SK-N-DZ (cell line): ENCODE results near the gene PPP2R1B.
"Not testable (repeated sequence)": the region's sequence is repeated elsewhere in the genome, so short reads cannot be mapped to it uniquely, and the experiment has no call there.

Source experiments
- DNase-seq: peaks from one replicate; pipeline ENCODE4 v3.0.0-alpha.2; 2015; ENCODE audit warnings: low spot score

PPP2R1B gene

DNA sequence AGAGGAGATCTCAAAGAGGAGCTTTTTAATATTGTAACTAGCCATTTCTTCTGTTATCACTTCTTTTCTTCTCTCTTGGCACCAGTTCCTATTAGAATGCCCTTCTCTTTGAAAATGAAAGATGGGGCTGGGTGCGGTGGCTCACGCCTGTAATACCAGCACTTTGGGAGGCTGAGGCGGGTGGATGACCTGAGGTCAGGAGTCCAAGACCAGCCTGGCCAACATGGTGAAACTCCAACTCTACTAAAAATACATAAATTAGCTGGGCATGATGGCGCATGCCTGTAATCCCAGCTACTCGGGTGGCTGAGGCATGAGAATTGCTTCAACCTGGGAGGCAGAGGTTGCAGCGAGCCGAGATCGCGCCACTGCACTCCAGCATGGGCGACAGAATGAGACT is 18.1 kb upstream of the PPP2R1B start:
- DNase-seq: not testable (repeated sequence)

DNA sequence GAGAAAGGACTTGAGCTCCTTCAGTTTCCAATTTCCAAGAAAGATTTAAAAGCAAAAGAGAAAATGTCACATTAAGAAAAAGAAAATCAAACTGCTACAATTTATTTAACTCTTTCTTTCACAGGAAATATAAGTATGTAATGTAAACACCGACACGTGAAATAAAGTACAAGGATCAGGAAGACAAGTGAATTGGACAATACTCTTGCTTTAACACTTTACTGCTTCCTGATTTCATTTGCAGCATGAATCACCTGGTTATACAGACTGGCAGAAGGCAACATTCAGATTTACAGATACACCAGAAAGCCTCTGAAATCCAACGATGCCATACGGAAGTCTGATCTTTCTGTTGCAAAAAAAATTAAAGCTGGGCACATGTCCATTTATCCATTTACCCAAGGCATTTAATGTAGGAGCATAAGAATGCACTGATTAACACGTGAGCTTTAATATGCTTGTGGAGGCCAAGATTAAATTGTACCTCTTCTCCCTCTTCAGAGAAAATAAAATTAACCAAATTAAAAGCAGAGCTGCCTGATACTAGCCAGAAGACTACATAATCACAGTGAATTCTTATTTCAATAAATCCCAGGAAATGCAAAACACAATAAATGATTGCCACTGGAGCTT is 16.0 kb upstream of the PPP2R1B start:
- no peak for DNase-seq

DNA sequence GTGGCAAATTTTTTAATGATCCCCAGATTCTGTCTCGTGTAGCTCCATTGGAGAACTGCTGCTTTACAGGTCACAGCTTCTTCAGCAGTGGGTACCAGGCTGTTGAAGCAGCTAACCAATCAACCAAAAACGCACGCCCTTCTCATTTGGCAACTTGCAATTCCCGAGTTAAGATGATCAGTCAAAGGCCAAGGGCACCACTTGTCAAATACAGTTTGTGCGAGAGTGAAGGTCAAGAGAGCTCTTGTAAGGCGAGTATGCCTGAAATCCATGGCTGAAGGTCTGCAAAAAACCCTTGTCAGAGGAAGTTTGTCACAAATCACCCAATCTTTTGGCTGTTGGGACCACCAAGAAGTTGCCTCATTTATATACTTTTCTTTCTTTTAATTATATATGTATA is 12.9 kb upstream of the PPP2R1B start:
- no peak for DNase-seq

DNA sequence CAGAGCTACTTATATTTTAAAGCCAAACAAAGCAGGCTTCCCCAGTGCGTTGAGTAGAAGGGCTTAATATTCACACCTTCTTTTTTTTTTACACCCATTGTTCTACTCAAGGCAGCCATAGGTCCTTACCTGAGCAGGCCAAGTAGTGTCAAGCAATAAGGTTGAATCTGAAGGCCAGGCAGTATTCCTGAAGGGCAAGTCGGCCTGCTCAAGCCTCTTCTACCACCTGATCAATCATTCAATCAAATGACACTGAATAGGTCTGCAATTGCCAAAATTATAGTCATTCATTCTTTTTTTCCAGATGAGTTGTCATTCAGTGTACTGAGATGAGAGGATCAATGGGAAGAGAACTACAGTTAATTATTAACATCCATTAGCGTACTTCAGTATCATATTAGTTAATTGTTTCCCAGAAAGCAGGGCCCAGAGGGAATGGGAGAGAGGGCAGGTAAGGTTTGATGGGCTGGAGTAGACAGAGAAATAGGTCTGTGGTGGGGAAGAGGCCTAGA is 11.9 kb upstream of the PPP2R1B start:
- DNase-seq: no peak

DNA sequence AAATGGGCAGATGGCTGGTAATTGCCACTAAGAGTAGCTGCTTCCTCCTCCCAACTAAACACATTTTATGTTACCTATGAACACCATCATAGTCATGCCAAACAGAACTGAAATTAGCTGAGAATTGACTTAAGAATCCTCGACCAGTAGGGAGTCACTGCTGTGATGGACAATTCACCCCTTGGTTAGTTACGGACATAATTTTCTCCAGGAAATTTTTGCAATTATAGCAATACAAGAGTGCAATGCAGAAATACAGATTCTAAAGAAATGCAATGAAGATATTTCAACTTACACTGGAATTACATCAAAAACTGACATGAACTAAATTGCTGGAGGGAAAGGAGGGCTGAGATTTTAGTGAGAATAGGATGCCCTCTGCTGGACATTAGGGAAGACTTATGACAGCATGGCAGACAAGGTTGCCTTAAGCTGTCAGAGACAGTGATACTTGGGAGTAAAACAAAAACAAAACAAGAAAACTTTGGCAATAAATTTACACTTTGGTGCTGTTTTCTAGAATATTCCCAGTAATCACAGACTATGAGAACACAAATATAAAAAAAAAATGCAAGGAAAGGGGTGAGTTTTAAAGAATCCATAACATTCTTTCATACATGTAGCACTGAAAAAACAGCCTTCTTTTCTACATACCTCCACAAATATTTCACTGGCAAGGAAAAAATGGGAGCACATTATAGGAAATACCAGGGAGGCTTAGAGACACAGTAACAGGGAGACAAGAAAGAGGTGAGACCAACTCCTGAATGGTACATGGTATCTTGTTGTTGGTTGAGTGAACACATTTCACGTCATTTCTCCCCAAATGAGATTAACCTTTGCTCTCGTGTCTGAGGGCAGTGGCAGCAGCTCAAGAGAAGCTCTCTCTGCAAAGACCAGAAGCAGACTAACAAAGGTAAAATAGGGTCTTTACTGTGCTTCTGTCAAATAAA is 11.2 kb upstream of the PPP2R1B start:
- DNase-seq: peak; percentile 64

DNA sequence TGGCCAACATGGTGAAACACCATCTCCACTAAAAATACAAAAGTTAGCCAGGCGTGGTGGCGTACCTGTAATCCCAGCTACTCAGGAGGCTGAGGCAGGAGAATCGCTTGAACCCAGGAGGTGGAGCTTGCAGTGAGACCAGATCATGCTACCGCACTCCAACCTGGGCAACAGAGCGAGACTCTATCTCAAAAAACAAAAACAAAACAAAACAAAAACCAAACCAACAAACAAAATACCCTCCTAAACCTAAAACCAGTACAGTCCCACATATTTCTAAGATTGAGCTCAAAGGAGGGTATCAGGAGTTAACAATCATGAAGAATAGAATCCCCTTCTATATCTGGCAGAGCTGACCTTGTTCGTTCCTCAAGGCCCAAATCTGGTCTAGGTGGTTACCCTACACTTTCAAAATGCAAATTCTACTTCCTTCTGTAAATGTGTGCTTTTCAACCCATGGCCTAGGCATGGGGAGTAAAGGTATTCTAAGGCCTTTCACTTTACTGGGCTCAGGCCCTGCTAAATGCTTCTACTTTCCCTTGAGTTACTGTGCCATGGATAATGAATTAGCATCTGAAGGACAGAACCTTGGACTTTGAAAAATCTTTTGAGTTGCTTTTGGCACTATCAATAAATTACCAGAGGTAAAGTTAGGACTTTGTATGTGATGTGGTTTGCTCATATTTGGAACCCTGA is 10.4 kb upstream of the PPP2R1B start:
- DNase-seq: no peak

DNA sequence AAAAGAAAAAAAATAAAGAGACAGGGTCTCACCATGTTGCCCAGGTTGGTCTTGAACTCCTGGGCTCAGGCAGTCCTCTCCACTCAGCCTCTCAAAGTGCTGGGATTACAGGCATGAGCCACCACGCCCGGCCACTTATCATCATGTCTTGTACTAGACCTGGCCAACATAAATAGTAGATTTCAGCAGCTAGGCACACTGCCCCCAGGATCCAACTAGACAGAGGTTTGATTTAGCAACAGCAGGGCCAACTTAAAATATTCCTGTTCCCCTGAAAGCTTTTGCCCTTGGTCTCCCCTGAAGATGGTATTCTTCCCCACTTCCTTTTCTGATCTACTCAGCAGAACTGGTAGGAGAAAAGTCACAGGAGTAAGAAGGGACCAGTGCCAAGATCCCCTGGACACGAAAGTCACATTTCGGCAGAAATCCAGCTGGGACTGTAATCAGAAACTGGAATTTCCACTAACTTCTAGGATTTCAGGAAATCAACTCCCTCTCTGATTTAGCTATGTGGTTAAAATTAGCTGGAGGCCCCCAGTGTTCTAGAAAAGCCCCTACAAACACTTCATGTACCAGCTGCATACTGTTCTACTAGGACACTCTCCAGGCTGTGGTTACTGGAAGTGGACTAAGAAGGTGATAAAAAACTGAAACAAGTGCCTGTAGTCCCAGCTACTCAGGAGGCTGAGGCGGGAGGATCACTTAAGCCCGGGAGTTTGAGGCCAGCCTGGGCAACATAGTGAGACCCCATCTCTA is 8.9 kb upstream of the PPP2R1B start:
- no peak for DNase-seq

DNA sequence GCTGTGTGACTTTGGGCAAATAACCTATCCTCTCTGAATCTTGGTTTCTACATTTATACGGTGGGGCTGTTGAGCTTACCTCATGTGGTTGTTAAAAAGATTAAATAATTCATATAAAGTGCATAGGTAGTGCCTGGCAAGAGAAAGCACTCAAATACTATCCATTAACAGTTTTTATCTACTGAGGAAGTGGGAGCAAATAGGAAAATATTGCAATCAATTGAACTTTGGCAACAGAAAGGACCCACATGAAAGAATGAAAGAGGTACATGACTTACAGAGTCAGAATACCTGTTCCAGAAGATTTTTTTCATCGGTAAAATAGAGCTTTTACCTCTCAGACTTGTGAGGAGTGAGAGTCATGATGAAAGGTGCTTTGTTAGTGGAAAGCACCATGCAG is 6.3 kb upstream of the PPP2R1B start:
- no peak for DNase-seq

DNA sequence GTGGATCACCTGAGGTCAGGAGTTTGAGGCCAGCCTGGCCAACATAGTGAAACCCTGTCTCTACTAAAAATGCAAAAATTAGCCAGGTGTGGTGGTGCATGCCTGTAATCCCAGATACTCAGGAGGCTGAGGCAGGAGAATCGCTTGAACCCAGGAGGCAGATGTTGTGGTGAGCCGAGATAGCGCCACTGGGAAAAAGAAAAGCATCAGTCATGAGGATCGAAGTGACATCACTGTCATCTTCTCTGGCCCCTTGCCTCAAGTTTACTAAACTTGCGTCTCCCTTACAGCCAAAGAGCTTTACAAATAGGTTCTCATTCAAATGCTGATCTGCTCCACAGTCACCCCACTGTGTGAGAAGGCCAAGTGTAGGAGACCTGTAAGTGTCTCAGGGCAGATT is 5.0 kb upstream of the PPP2R1B start:
- DNase-seq: not testable (repeated sequence)

DNA sequence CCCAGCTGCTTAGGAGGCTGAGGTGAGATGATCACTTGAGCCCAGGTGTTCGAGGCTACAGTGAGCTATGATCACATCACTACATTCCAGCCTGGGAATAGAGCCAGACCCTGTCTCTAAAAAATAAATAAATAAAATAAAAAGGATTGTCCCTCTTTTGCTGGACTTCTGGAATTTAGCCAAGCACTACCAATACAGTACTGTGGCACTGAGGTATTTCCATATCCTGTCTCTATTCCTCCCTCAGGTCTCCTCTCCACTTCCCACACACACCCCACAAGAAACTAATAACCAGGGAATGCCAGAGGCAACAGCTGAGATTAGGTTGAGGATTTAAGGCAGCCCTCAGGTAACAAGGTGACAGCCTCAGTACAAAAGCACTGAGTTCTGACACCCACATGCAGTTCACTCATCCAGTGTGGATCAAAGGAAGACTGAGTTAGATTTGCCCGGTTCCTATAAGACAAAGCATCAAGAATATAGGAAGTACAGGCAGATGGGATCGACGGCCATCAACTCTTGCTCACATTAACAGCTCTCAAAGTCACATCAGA is 4.5 kb upstream of the PPP2R1B start:
- no peak for DNase-seq

DNA sequence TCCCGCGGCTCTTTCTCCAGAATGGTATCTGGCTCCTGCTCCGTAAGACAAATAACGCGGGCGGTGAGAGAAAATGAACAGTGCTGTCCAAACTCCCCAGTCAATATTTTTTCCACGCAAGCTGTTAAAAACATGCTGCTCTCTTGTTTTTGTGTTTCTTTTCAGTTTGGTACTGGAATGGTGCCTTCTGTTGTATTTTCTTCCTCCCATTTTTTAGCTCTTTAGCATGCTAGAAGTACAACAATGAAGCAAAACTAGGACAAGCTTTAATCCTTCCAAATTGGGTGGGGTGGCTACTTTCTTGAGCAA is 599 bp upstream of the PPP2R1B start:
- no peak for DNase-seq

DNA sequence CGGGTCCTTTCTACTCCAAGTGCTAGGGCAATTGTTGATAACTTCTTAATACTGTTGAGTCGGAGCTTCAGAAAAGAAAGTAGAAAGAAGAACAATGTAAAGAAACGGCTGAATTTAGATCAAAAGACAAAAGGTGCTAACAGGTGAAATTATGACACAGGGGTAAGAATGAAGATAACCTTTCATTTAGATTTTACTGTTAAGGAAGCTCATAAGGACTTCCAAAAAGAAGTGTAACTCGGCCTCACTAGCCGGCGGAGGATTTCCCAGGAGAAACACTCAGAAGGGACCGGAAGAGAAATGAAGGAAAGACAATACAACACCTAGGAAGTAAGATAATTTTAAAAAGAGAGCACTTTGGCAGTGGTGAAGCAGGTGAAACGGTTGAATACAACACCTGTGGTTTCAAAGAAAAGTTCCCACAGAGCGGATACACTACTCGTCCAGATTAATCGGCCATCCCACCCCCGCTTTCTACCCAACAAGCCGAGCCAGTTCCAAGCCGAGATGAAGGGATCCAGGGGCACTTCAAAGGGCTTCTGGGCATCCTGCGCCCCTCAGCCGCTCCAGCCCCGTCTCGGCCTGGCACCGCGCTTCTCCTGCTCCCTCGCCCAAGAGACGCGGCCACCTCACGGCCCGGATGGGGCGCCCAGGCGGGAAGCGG is 737 bp downstream of the PPP2R1B start:
- no peak for DNase-seq

DNA sequence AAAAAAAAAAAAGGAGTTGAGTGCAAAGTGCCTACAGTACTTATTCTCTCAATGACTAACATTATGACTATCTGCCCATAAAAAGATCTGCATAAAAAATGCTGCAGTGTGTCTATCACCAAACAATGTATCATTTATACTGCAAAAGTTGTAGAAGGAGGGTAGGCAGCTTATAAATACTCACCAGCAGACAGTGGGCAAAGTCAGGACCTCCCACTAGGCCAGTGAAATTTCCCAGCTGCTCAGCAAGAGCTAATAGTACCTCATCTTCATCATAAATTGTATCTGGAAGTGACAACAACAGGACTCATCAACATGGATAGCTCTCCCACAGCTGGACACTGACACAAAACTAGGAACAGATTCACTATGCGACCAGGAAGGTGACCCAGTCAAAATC is 1.6 kb downstream of the PPP2R1B start:
- DNase-seq: no peak

DNA sequence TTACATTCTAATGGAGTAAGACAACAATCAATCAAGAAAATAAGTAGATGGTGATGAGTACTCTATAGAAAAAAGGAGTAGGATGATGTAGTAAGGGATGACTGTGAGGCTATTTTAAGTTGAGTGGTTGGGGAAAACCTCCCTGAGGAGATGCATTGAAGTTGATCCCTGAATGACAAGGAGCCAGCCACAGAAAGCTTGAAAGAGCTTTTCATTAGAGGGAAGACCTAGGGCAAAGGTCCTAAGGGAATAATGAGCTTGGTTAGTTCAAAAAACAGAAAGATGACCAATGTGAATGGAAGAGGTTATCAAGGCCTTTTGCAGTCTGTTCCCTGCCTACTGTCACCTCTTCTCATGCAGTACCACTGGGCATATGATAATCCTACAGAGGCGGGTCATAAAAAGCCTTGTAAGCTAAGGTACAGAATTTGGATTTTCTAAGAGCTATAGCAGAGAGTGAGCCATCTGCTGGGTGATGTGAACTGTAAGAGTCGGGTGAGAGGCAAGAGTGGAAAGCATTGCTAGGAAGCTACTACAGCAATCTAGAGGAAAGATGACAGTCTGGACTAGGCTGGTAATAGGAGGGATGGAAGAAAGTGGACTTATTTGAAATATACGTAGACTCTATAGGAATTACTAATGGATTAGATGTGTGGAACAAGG is 3.1 kb downstream of the PPP2R1B start:
- DNase-seq: no peak

DNA sequence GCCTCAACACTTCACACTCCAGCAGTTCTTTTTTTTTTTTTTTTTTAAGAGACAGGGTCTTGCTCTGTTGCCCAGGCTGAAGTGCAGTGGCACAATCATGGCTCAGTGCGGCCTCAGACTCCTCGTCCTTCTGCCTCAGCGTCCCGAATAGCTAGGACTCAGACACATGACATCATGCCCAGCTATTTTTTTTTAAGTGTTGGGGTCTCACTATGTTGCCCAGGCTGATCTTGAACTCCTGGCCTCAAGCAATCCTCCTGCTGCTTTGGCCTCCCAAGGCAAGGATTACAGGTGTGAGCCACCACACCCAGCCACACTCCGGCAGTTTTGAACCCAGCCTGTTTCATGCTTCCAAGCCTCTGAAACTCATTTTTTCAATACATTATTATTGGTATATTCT is 3.7 kb downstream of the PPP2R1B start:
- no peak for DNase-seq

DNA sequence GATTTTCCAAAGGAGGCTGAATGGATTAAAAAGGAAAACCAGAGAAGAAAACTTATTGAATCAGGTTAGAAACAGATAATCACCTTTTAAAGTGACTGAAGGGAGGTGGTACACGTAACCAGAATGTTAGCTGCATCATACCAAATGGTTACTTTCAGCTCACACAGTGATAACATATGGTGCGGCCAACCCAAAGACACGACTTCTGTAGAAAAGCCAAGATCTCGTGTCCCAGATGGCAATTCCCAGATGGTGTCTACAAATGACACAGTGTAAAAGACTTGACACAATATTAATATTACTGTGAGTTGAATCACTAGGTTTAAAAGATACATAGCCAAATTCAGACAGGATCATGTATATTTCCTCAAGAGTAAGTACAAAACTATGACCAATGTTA is 5.2 kb downstream of the PPP2R1B start:
- no peak for DNase-seq

DNA sequence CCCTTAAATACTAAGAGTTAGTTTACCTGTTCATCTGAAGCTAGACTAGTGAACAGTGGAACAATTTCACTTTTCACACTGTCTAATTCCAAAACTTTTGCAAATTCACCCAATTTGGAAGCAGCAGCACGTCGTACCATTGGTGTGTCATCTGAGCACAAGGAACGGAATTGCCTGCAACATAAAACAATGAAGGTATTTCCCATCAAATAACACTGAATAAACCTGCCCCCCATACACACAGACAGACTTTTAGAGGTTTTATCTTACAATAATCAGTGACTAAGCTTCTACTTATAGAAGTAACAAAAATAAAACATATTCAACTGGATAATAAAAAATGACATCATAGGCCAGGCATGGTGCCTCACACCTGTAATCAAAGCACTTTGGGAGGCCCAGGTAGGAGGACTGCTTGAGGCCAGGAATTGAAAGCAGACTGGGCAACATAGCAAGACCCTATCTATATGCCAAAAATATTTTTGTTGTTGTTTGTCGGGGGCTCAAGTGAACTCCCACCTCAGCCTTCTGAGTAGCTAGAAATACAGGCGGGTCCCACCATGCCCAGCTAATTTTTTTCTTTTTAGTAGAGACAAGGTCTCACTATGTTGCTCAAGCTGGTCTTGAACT is 6.3 kb downstream of the PPP2R1B start:
- no peak for DNase-seq

DNA sequence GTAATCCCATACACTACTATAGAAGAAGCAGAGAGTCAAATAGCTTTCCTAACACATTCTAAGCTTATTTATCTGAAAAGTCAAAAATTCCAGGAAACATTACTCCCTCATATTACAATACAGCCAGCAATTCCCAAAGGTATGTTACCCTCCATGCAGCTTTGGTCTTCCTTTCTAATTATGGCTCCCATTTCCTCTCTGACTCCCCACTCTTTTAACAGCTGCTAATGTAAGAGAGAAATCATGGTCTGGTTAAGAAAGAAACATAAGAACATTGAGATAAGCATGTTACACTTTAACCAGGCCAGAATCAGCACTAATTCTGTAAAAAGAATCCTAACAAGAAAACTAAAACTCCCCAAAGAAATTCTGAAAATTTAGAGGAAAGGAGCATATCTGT is 6.8 kb downstream of the PPP2R1B start:
- DNase-seq: no peak

DNA sequence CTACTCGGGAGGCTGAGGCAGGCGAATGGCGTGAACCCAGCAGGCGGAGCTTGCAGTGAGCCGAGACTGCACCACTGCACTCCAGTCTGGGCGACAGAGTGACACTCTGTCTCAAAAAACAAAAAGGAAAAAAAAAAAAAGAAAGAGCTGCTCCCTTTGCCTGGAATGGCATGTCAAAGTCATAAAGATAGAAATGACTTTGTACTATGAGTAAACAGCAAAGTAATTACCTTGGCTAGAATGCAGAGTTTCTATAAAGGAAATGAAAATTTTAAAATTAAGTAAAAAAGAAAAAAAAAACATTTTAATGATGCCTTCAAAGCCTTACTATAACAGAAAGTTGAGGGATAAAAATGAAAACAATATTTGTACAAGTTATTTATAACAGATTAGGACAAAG is 10.1 kb downstream of the PPP2R1B start:
- no peak for DNase-seq

DNA sequence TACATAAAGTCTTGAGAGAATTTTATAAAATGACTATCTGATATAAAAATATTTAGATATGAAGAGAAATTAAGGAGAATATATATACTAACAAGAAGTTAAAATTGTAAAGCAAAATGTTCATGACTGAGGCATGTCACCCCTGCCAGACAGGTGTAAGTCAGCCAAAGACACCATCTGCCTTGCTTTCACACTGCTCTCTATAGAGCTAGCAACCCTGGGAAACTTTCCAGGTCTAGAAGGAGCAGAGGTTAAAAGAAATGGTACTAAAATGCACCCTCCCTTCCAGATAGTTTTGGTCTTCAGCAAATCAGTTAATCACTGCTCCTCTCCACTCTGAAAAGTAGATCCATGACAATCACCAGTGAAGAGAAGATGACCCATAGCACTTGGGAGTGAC is 16.5 kb downstream of the PPP2R1B start:
- DNase-seq: no peak
